Neural crest cell (in vitro differentiated cells): ENCODE results near the gene GPC6. TPM values are rescaled to one million over a fixed set of nuclear protein-coding genes. Genes with fewer than 3 reads are reported as not detected.

ENCODE experiments used
- DNase-seq: peaks from one replicate; pipeline ENCODE4 v3.0.0; 2021; ENCODE audit warnings: low read depth, mixed read lengths, low spot score
- H3K27ac Mint-ChIP-seq: one replicate; pipeline ENCODE4 v1.8.0; 2021; ENCODE audit warnings: mild to moderate bottlenecking, mixed read lengths; ENCODE audit not compliant: unreplicated experiment
- H3K27me3 Mint-ChIP-seq: 2 replicates; pipeline ENCODE4 v1.8.0; 2021; ENCODE audit warnings: low read depth, mild to moderate bottlenecking, mixed read lengths
- H3K36me3 Mint-ChIP-seq: 2 replicates; pipeline ENCODE4 v1.8.0; 2021; ENCODE audit warnings: low read depth, mild to moderate bottlenecking, mixed read lengths
- H3K4me1 Mint-ChIP-seq: 2 replicates; pipeline ENCODE4 v1.8.0; 2021; ENCODE audit warnings: mixed read lengths
- H3K4me3 Mint-ChIP-seq: one replicate; pipeline ENCODE4 v1.8.0; 2021; ENCODE audit warnings: mild to moderate bottlenecking, mixed read lengths
- H3K9me3 Mint-ChIP-seq: 2 replicates; pipeline ENCODE4 v1.8.0; 2021; ENCODE audit warnings: mixed read lengths
- CTCF ChIP-seq: fragments of 200-600 bp; sonication (generic); conservative IDR thresholded peaks from 2 replicates; pipeline ENCODE4 v1.5.0; 2021; ENCODE audit warnings: antibody characterized with exemption, mild to moderate bottlenecking
- total RNA-seq: library from RNA; stranded (reverse); gene quantifications from 2 replicates; pipeline ENCODE4 v1.2.1, GENCODE V29; 2021

GPC6 gene
- total RNA-seq, 1 donor from 2014 or later, result 13.4 TPM

- Mint-ChIP-seq H3K27ac (no peak overlapping the region), H3K4me1 (peaks cover 3% of the 10 kb centered on the region), H3K4me3 (no peak overlapping the region), H3K9me3 (peaks cover 6% of the 10 kb centered on the region), H3K36me3 (peaks cover 15% of the 10 kb centered on the region), H3K27me3 (no peaks in the 10 kb centered on the region)
- no peak for TF ChIP-seq CTCF
- DNase-seq, result no peak
Measured at GRCh38 chr13:94395860-94396259, 1169.3 kb downstream of the GPC6 start.

GRCh38 chr13:94399812-94400211 lies 1173.2 kb downstream of the GPC6 start:
- no peak overlapping the region for H3K27ac Mint-ChIP-seq
- no peaks in the 10 kb centered on the region for H3K27me3 Mint-ChIP-seq
- no peak for TF ChIP-seq CTCF
- no peaks in the 10 kb centered on the region for H3K4me1 Mint-ChIP-seq
- no peak overlapping the region for H3K4me3 Mint-ChIP-seq
- peaks cover 6% of the 10 kb centered on the region for H3K9me3 Mint-ChIP-seq
- DNase-seq, result no peak
- peaks cover 15% of the 10 kb centered on the region for H3K36me3 Mint-ChIP-seq

- TF ChIP-seq CTCF, result no peak
- DNase-seq, result no peak
- Mint-ChIP-seq H3K27ac (no peak overlapping the region), H3K36me3 (peaks cover 15% of the 10 kb centered on the region), H3K4me1 (no peaks in the 10 kb centered on the region), H3K27me3 (no peaks in the 10 kb centered on the region), H3K9me3 (peaks cover 6% of the 10 kb centered on the region), H3K4me3 (no peak overlapping the region)
Measured at GRCh38 chr13:94400874-94401273, 1174.3 kb downstream of the GPC6 start.

DNA sequence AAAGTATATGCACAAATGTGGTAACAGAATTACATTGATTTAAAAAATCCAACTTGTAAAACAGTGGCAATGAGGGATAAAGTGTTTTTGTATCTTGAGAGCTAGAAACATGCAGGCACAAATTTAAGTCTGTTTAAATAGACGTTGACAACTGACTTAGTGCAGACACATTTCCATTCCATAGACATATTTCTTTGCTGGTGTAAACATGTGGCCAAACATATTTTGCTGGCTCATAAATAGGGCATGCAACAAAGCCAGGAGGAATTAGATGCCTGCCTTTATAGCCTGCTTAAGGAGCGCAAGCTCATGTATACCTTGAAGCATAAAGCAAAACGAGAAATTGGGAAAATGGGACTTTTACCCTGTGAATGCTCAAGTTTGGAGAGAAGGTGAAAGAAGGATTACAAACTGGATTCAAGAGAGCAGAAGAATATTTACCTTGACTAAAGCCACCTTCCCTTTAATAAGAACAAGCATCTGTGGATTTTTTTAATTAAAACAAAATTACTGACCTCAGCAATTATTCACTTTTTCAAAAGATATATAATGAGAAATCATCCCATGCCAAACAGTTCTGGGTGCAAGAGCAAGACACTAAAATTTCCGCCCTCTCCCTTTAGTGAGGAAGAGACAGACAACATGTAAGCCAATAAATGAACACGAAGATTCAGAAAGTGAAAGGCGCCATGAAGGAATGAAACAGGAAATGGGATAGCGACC lies 1181.9 kb downstream of the GPC6 start:
- H3K27ac Mint-ChIP-seq, result no peak overlapping the region

GRCh38 chr13:94411747-94412146 lies 1185.1 kb downstream of the GPC6 start:
- H3K27me3 Mint-ChIP-seq, result no peaks in the 10 kb centered on the region

More for the DNA sequence above, 1181.9 kb downstream of the GPC6 start:
- Mint-ChIP-seq H3K9me3 (no peaks in the 10 kb centered on the region), H3K27me3 (no peaks in the 10 kb centered on the region), H3K36me3 (peaks cover 3% of the 10 kb centered on the region), H3K4me3 (no peak overlapping the region), H3K4me1 (no peaks in the 10 kb centered on the region)
- DNase-seq, result no peak
- TF ChIP-seq CTCF, result no peak

More at GRCh38 chr13:94411747-94412146, 1185.1 kb downstream of the GPC6 start:
- H3K27ac Mint-ChIP-seq, result peak overlapping the region; percentile 92
- no peak for TF ChIP-seq CTCF
- no peak overlapping the region for H3K4me3 Mint-ChIP-seq
- no peaks in the 10 kb centered on the region for H3K9me3 Mint-ChIP-seq
- DNase-seq, result no peak
- peaks cover 3% of the 10 kb centered on the region for H3K36me3 Mint-ChIP-seq
- no peaks in the 10 kb centered on the region for H3K4me1 Mint-ChIP-seq
